OCI-LY1 (cell line): ENCODE results near the gene MCCC2.

Source experiments
- H2AFZ ChIP-seq: fragments of 200-600 bp; sonication (generic), shearing (Covaris generic); 2 replicates; pipeline ENCODE4 v1.6.0; 2014; ENCODE audit warnings: antibody characterized with exemption, mild to moderate bottlenecking, low read length
- H3F3A ChIP-seq: fragments of 200-600 bp; sonication (generic), shearing (Covaris generic); 2 replicates; pipeline ENCODE4 v1.6.0; 2014; ENCODE audit warnings: mild to moderate bottlenecking, antibody characterized with exemption, low read length, moderate library complexity; ENCODE audit not compliant: insufficient read depth
- H3K27ac ChIP-seq: fragments of 200-600 bp; sonication (generic); 2 replicates; pipeline ENCODE4 v1.5.1; 2014; ENCODE audit warnings: low read length, mixed run types, mild to moderate bottlenecking, low read depth; ENCODE audit not compliant: poor library complexity, severe bottlenecking
- H3K27me3 ChIP-seq: fragments of 200-600 bp; sonication (generic); 2 replicates; pipeline ENCODE4 v1.6.0; 2014; ENCODE audit warnings: antibody characterized with exemption, mild to moderate bottlenecking, low read length, moderate library complexity; ENCODE audit not compliant: insufficient read depth
- H3K36me3 ChIP-seq: fragments of 200-600 bp; sonication (generic); 2 replicates; pipeline ENCODE4 v1.6.1; 2014; ENCODE audit warnings: mild to moderate bottlenecking, antibody characterized with exemption, low read length, moderate library complexity, mixed read lengths; ENCODE audit not compliant: insufficient read depth
- H3K4me1 ChIP-seq: fragments of 200-600 bp; sonication (generic); 2 replicates; pipeline ENCODE4 v1.5.1; 2014; ENCODE audit warnings: mild to moderate bottlenecking, low read length, moderate library complexity; ENCODE audit not compliant: insufficient read depth, severe bottlenecking
- H3K4me2 ChIP-seq: fragments of 200-600 bp; sonication (generic), shearing (Covaris generic); 2 replicates; pipeline ENCODE4 v1.6.1; 2014; ENCODE audit warnings: low read length
- H3K4me3 ChIP-seq: fragments of 200-600 bp; sonication (generic); 2 replicates; pipeline ENCODE4 v1.5.1; 2014; ENCODE audit warnings: low read length, low read depth, mild to moderate bottlenecking, mixed read lengths; ENCODE audit not compliant: poor library complexity, severe bottlenecking
- H3K79me2 ChIP-seq: fragments of 200-600 bp; shearing (Covaris generic); 2 replicates; pipeline ENCODE4 v1.6.1; 2016; ENCODE audit warnings: mixed run types, low read length, mixed read lengths; ENCODE audit not compliant: insufficient read depth
- H3K9ac ChIP-seq: fragments of 200-600 bp; sonication (generic), shearing (Covaris generic); 2 replicates; pipeline ENCODE4 v1.6.1; 2014; ENCODE audit warnings: mild to moderate bottlenecking, low read length, mixed read lengths
- H3K9me2 ChIP-seq: fragments of 200-600 bp; sonication (generic), shearing (Covaris generic); 2 replicates; pipeline ENCODE4 v1.6.1; 2014; ENCODE audit warnings: low read depth, mild to moderate bottlenecking, low read length, mixed read lengths
- H3K9me3 ChIP-seq: fragments of 200-600 bp; shearing (Covaris generic); 2 replicates; pipeline ENCODE4 v1.6.1; 2014; ENCODE audit warnings: low read length, mixed read lengths
- H4K20me1 ChIP-seq: fragments of 200-600 bp; sonication (generic), shearing (Covaris generic); 2 replicates; pipeline ENCODE4 v1.6.0; 2016; ENCODE audit warnings: mild to moderate bottlenecking, low read length; ENCODE audit not compliant: insufficient read depth
- EZH2 ChIP-seq: fragments of 200-600 bp; sonication (generic), shearing (Covaris generic); IDR thresholded peaks from 2 replicates; pipeline ENCODE4 v1.8.0; 2017; ENCODE audit warnings: borderline replicate concordance, mixed run types, mild to moderate bottlenecking, antibody characterized with exemption, low read length, moderate library complexity, mixed read lengths
- TF ChIP-seq, protein P1 (sequence below): fragments of 200-600 bp; sonication (generic), shearing (Covaris generic); IDR thresholded peaks from 2 replicates; pipeline ENCODE4 v1.5.1; 2017; ENCODE audit warnings: mild to moderate bottlenecking, antibody characterized with exemption, low read length, moderate library complexity, mixed read lengths

The MCCC2 gene

DNA sequence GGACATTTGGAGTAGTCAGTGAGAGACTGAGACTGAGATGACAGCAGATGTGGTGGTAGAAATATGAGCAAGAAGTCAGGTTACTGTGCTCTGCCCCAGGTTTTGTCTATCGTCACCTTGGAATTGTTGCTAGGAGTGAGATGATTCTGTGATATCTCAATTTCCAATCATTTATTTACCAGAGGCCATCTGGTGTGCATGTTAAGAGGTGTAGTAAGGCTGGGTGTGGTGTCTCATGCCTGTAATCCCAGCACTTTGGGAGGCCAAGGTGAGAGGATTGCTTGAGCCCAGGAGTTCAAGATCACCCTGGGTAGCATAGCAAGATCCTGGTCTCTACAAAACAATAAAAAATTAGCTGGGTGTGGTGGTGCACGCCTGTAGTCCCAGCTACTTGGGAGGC is 93.4 kb downstream of the MCCC2 start:
- H3F3A ChIP-seq, result no peaks in the 10 kb centered on the region
- H4K20me1 ChIP-seq, result no peaks in the 10 kb centered on the region
- no peaks in the 10 kb centered on the region for H3K79me2 ChIP-seq
- no peak overlapping the region for H3K27ac ChIP-seq
- no peak overlapping the region for H3K4me2 ChIP-seq
- no peaks in the 10 kb centered on the region for H3K9me3 ChIP-seq
- H3K4me1 ChIP-seq, result no peaks in the 10 kb centered on the region
- no peaks in the 10 kb centered on the region for H3K9me2 ChIP-seq
- no peak overlapping the region for H3K4me3 ChIP-seq
- no peak for TF ChIP-seq EZH2
- TF ChIP-seq, protein P1, sequence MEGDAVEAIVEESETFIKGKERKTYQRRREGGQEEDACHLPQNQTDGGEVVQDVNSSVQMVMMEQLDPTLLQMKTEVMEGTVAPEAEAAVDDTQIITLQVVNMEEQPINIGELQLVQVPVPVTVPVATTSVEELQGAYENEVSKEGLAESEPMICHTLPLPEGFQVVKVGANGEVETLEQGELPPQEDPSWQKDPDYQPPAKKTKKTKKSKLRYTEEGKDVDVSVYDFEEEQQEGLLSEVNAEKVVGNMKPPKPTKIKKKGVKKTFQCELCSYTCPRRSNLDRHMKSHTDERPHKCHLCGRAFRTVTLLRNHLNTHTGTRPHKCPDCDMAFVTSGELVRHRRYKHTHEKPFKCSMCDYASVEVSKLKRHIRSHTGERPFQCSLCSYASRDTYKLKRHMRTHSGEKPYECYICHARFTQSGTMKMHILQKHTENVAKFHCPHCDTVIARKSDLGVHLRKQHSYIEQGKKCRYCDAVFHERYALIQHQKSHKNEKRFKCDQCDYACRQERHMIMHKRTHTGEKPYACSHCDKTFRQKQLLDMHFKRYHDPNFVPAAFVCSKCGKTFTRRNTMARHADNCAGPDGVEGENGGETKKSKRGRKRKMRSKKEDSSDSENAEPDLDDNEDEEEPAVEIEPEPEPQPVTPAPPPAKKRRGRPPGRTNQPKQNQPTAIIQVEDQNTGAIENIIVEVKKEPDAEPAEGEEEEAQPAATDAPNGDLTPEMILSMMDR, result no peak
- H3K27me3 ChIP-seq, result no peaks in the 10 kb centered on the region
- no peak overlapping the region for H2AFZ ChIP-seq
- H3K36me3 ChIP-seq, result no peaks in the 10 kb centered on the region
- H3K9ac ChIP-seq, result no peak overlapping the region

DNA sequence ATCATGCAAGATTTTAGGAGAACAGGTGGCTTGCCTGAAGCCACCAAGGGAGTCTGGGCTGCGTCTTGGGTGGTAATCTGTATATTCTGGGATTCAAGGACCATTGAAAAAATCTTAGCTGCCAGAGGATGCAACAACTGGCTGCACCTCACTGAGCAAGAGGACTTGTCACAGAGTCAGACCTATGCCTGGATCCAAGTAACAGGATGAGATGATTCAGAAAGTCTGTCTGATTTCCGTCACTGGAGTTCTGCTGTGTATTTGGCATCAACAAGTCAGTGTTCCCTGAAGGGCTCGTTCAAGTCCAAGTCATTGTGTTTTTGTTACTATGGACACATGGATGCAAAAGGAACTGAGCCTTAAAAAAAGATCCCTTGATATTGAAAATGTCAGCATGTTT is 94.2 kb downstream of the MCCC2 start:
- H3K79me2 ChIP-seq, result no peaks in the 10 kb centered on the region
- H3K4me3 ChIP-seq, result no peak overlapping the region
- no peaks in the 10 kb centered on the region for H3K27me3 ChIP-seq
- no peak overlapping the region for H3K9ac ChIP-seq
- H3K9me3 ChIP-seq, result no peaks in the 10 kb centered on the region
- H4K20me1 ChIP-seq, result no peaks in the 10 kb centered on the region
- H2AFZ ChIP-seq, result no peak overlapping the region
- no peak overlapping the region for H3K4me2 ChIP-seq
- H3K36me3 ChIP-seq, result no peaks in the 10 kb centered on the region
- TF ChIP-seq, protein P1, result no peak
- no peak for TF ChIP-seq EZH2
- H3K9me2 ChIP-seq, result no peaks in the 10 kb centered on the region
- H3K4me1 ChIP-seq, result no peaks in the 10 kb centered on the region
- no peaks in the 10 kb centered on the region for H3F3A ChIP-seq
- H3K27ac ChIP-seq, result no peak overlapping the region

DNA sequence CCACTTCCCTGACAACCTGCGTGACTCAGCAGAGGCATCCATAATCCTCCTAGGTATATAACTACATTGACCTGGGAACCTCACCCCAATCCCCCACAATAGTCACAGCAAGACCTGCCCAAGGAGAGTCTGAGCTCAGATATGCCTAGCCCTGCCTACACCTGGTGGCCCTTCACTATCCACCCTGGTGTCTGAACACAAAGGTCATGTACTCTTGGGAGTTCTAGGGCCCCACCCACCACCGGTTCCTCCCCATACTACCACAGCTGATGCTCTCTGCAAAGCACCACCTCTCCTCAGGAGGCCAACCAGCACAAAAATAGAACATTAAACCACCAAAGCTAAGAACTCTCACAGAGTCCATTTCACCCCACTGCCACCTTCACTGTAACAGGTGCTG is 97.2 kb downstream of the MCCC2 start:
- no peaks in the 10 kb centered on the region for H3K9me3 ChIP-seq
- H3K4me1 ChIP-seq, result no peaks in the 10 kb centered on the region
- no peaks in the 10 kb centered on the region for H3K27me3 ChIP-seq
- H3K79me2 ChIP-seq, result no peaks in the 10 kb centered on the region
- no peaks in the 10 kb centered on the region for H4K20me1 ChIP-seq
- no peak overlapping the region for H3K27ac ChIP-seq
- H2AFZ ChIP-seq, result no peak overlapping the region
- H3K4me3 ChIP-seq, result no peak overlapping the region
- H3K9me2 ChIP-seq, result no peaks in the 10 kb centered on the region
- H3K9ac ChIP-seq, result no peak overlapping the region
- TF ChIP-seq, protein P1, result no peak
- no peak for TF ChIP-seq EZH2
- H3K36me3 ChIP-seq, result no peaks in the 10 kb centered on the region
- H3K4me2 ChIP-seq, result no peak overlapping the region
- no peaks in the 10 kb centered on the region for H3F3A ChIP-seq
